Right renal pelvis (tissue), 4 donors: ENCODE results near the gene THAP6. TPM values are rescaled to one million over a fixed set of nuclear protein-coding genes. Genes with fewer than 3 reads are reported as not detected.
"Not testable (repeated sequence)": the region's sequence is repeated elsewhere in the genome, so short reads cannot be mapped to it uniquely, and the experiment has no call there.

ENCODE experiments used
- DNase-seq, 4 donors: peaks; one replicate each; pipeline ENCODE4 v3.0.0-alpha.2; 2013; ENCODE audit warnings: low read depth in 4 of 4, low spot score in 3 of 4, missing footprints in 1 of 4
- polyA plus RNA-seq, 4 donors: library from polyadenylated mRNA; unstranded; fragments of 120-200 nt; gene quantifications; one replicate each; pipeline ENCODE4 v1.2.1, GENCODE V29; 2013; ENCODE audit not compliant: insufficient read length in 4 of 4

Gene THAP6
- polyA plus RNA-seq, 4 donors, result 18.4 to 25.9 (median 22.0) TPM

DNA sequence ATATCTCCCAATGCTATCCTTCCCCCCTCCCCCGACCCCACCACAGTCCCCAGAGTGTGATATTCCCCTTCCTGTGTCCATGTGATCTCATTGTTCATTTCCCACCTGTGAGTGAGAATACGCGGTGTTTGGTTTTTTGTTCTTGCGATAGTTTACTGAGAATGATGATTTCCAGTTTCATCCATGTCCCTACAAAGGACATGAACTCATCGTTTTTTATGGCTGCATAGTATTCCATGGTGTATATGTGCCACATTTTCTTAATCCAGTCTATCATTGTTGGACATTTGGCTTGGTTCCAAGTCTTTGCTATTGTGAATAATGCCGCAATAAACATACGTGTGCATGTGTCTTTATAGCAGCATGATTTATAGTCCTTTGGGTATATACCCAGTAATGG lies 5.2 kb downstream of the THAP6 start:
- DNase-seq, result not testable (repeated sequence)

DNA sequence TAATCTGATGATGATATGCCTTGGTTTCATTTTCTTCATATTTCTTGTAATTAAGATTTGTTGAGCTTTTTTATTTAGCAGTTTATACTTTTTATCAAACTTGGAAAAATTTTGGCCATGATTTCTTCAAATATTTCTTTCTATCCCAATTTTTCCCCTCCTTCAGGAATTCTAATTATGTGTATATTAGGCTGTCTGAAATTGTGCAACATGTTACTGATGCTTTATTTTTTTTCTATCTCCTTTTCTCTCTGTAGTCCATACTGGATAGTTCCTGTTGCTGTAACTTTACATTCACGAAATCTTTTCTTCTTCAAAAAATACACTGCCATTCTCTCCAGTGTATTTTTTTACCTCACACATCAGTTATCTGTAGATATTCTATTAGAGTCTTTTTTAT lies 10.8 kb downstream of the THAP6 start:
- DNase-seq, result no peak

DNA sequence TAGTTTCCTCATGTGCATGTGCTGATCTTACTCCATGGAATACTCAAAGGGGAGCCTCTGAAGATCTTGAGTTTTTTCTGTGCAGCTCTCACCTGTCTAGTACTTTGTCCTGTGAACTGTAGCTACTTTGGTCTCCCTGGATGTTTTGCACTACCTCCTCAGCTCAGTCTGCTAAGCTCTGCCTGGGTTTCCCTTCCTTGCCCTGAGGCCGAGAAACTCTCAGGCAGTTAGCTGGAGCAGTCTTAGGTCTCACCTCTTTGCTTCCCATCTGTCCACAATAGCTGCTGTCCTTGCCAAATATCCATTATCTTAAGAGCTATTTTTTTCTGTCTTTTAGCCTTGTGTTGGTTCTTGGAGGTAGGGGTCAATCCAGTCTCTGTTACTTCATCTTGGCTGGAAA lies 11.6 kb downstream of the THAP6 start:
- DNase-seq, result no peak

DNA sequence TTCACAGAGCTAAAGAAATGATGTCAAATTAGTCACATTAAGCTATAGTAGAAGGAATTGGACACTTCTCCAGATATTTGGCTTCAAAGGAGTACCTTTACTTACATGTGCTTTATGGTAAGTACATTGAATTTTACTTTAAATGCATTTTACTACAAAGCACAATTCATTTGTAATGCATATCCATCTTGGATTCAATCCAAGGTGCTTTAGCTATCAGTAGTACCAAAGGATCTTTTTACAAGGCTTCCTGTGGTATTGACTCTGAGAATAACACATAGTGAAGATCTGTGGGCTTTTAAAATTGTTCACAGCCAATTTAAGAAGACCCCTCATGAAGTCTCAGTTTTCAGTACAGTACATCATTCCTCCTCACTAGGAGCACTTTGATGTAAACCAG lies 13.2 kb downstream of the THAP6 start:
- DNase-seq, result no peak

DNA sequence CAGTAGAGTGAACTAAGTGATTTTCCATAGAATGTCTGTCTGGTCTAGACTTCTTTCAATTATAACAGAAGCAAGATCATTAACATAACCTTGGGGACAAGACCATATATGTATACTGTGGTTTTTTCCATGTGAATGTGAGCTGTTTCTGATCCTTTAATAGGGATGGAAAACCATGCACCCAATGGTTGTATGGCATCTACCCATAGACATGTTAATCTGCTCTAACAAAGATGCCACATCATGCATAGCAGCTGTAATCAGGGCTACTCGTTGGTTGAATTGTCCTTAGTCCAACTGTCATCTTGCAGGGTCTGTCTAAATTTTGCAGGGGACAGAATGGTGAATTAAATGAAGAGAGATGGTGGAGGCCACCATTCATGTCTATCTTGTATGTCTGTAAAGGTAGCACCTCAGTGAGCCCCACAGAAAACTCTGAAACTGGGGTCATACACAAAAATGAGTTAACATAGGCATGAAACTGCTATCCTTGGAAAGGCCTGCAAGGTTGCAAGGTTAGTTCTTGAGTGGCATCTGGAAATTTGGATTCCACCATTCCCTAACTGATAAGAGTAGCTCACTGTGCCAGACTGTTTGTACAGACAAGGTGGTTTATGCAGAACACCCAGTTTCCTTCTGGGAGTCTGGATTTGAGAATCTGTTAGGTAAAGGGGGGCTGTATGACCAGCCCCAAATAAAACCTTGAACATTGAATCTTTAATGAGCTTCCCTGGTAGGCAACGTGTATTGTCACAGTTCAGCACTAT lies 16.5 kb downstream of the THAP6 start:
- DNase-seq, result no peak

DNA sequence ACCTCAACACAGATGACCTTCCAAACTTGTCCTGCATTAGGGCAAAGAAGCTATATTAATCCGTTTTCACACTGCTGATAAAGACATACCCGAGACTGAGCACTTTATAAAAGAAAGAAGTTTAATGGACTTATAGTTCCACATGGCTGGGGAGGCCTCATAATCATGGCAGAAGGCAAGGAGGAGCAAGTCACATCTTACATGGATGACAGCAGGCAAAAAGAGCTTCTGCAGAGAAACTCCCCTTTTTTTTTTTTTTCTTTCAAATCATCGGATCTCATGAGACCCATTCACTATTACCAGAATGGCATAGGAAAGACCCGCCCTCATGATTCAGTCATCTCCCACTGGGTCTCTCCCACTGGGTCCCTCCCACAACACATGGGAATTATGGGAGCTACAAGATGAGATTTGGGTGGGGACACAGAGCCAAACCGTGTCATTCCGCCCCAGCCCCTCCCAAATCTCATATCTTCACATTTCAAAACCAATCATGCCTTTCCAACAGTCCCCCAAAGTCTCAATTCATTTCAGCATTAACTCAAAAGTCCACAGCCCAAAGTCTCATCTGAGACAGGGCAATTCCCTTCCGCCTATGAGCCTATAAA lies 17.4 kb downstream of the THAP6 start:
- DNase-seq, result not testable (repeated sequence)

DNA sequence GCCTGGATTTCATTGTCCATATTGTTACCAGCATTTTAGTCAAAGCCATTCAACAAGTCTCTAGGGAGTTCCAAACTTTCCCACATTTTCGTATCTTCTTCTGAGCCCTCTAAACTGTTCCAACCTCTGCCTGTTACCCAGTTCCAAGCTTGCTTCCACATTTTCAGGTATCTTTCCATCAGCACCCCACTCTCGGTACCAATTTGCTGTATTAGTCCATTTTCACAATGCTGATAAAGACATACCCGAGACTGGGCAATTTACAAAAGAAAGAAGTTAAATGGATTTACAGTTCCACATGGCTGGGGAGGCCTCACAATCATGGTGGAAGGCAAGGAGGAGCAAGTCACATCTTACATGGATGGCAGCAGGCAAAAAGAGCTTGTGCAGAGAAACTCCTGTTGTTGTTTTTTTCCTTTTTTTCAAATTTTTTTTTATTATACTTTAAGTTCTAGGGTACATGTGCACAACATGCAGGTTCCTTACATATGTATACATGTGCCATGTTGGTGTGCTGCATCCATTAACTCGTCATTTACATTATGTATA lies 19.1 kb downstream of the THAP6 start:
- not testable (repeated sequence) for DNase-seq

DNA sequence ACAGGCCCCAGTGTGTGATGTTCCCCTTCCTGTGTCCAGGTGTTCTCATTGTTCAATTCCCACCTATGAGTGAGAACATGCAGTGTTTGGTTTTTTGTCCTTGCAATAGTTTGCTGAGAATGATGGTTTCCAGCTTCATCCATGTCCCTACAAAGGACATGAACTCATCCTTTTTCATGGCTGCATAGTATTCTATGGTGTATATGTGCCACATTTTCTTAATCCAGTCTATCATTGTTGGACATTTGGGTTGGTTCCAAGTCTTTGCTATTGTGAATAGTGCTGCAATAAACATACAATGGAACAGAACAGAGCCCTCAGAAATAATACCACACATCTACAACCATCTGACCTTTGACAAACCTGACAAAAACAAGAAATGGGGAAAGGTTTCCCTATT lies 19.7 kb downstream of the THAP6 start:
- DNase-seq, result not testable (repeated sequence)

DNA sequence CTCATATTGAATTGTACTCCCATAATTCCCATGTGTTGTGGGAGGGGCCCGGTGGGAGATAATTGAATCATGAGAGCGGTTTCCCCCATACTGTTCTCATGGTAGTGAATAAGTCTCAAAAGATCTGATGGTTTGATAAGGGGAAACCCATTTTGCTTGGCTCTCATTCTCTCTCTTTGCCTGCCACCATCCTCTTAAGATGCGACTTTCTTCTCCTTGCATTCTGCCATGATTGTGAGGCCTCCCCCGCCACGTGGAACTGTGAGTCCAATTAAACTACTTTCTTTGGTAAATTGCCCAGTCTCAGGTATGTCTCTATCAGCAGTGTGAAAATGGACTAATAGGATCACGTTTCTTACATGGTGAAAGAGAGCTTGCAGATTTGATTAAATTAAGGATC lies 23.0 kb downstream of the THAP6 start:
- not testable (repeated sequence) for DNase-seq

DNA sequence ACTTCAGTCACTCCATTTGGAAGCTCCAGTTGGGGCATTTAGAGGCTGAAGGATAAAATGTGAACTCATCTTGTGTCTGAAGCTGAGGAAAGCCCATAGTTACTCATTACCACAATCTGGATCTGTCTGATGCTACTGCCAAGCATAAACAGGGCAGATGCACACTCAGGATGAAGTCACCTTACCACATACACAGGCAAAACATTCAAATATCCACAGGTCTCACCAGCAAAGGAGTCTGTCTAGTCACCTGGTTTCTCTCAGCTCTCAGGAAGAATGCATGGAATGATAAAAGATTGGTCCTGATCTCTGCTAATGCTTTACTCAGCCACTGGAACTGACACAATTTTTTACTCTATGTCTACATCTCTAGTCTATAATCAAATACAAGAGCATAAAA lies 28.6 kb downstream of the THAP6 start:
- DNase-seq, result no peak

DNA sequence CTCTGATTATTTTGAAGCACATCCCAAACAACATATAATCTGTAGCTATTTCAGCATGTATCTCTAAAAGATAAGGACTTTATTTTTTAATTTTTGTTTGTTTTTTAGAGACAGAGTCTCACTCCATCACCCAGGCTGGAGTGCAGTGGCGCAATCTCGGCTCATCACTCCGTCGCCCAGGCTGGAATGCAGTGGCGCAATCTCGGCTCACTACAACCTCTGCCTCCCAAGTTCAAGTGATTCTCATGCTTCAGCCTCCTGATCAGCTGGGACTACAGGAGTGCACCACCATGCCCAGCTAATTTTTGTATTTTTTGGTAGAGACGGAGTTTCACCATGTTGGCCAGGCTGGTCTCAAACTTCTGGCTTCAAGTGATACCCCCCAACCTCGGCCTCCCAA lies 29.9 kb downstream of the THAP6 start:
- not testable (repeated sequence) for DNase-seq

DNA sequence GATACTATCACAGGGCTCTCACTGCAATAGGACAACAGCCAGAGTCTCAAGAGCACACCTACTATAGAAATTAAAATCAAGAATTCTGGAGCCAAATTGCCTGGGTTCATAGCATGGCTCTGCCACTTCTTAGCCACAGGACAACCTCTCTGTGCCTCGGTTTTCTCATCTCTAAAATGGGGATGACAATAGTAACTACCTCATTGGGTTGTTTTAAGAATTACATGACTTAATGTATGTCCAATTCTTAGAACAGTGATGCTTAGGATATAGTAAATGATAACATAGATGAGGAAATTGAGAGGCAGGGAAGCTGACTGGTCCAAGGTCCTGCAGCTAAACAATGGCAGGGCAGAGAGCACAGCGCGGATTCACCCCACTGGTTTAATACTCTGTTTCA lies 30.6 kb downstream of the THAP6 start:
- DNase-seq, result no peak

DNA sequence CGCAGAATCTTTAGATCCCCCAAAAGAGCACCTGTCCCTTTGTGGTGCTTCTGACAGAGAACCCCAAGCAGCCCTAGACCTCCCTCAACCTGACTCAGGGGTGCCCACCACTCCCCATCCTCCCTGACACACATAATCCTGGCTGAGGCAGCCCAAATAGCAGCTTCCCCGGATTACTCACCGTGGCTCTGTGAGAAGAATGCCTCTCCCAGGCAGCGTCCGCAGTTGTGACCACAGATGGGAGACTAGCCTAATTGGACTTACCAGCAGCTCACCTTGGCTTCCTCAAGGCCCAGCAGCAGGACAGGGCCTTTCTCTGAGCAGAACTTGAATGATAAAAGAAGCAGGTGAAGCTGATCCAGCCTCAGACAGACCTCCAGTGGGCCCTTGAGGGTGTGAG lies 31.3 kb downstream of the THAP6 start:
- DNase-seq, result no peak

DNA sequence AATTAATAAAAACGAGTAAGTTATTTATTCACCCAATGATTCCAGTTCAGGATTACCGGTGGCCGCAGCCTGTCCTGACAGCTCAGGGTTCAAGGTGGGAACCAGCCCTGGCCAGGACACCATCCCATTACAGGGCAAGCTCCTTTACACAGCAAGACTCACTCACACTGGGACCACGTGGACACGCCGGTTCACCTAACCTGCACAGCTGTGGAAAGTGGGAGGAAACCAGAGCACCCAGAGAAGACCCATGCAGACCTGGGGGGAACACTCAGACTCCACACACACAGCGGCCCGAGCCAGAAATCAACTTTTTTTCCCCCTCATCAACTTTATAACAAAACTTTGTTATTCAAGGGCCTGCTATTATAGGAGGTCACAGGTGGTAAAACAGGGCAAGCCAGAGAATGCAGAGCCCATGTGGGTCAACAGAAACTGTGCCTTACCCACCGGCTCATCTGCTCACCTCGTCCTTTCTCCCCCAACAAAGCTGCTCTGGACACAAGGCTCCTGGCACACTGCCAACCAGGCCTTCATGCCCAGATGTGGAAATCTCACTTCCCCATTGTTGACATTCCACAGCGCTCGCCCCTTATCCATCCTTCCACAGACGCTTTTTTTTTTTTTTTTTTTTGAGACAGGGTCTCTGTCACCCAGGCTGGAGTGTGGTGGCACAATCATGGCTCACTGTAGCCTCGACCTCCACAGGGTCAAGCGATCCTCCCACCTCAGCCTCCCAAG lies 33.5 kb downstream of the THAP6 start:
- no peak for DNase-seq

DNA sequence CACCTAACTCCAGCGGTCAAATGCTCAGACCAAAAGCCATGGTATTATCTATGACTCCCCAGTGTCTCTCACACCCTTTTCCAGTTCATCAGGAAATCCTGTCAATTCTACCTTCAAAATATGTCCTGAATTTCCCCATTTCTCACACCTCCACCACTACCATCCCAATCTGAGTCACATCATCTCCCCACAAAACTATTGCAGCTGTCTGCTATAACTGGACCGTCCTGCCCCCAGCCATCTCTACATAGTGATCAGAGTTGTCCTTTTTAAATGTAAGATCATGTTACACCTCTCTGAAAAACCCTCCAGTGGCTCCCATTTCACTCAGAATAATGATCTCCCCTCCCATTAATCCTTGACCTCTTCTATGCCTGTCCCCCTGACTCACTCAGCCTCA lies 34.7 kb downstream of the THAP6 start:
- no peak for DNase-seq

DNA sequence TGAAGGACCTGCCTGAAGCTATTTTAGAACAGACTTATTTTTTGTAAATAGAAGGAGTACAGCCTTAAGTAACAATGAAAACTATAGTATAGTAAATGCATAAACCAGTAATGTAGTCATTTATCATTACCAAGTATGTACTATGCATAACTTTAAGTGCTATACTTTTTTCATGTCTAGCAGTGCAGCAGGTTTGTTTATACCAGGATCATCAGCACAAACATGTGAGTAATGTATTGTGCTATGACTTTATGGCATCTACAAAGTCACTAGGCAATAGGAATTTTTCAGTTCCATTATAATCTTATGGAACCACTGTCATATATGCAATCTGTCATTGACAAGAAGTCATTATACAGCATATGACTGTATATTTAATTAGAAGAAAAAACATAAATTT lies 38.2 kb downstream of the THAP6 start:
- no peak for DNase-seq

DNA sequence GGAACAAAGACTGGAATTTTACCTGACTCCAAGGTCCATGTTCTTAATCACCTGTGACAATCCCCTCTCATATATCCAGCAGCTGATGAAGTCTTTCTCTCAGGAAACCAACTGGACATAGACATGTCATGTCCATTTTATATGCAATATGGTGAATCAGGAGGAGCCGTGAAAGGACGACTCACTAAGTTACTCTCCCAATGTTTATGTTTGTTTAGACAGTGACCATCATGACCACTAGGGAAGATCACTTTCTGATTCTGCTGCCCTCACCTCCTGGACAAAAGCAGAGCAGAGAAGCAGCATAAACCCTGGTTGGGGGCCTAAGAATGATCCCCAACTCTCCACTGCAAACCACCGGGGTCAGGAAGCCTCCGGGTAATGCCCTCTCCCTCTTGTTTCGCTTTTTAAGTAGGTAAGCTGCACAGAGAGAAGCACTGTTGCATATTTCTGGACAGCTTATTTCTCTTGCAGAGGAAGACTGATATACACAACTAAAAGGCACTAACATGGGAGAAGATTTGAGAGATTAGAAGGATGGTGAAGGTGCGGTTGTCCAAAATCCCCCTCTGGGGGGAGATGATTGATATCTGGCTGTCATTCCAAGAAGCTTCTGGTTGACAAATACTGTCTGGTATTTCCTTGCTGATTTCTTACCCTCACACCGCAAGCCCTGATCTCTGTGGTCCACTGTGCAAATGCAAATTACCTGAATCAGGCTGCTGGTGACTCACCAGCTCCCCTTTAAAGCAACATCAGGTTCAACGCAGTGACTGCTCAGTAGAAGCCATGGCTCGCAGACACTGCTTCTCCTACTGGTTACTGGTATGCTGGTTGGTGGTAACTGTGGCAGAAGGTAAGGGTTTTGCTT lies 41.3 kb downstream of the THAP6 start, which contains the start of gene ODAPH:
Gene ODAPH, plus strand, starts transcription at position 773 of the 871 bp plus-strand sequence. Its CDS starts 17 bp downstream, at position 790.
- no peak for DNase-seq

DNA sequence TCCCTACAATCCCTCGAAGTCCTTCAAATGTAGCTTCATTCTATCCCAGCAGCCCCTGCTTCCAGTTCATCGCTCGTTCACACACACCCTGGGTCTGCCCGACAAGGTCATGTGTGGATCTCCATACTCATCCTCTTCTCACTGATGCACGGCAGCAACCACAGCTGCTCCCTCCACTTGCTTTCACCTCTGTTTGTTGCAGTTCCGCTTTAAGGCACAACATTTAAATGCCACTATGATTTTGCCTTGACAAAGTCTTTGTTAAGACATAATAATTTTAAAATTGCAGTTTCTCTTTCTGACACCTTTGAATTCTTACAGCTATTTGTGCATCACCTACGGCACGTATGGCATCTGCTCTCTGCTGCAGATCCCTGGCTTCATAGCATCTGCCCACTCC lies 43.4 kb downstream of the THAP6 start:
- no peak for DNase-seq

DNA sequence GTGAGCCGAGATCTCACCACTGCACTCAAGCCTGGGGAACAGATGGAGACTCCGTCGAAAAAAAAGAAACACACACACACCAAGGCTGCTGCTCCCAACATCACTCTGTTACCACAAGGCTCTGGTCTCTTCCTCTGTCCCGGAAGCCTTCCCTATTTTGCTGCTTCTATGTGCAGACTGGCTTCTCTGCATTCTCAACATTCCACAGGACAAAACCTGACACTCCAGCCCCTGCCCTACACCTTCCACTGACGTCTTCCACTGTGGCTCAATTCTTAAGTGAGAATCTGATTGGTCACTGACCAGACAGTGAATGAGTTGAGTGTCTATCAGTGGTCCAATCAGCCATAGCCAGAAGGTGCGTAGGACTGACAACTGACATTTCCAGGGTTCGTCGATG lies 47.5 kb downstream of the THAP6 start:
- DNase-seq, result no peak

DNA sequence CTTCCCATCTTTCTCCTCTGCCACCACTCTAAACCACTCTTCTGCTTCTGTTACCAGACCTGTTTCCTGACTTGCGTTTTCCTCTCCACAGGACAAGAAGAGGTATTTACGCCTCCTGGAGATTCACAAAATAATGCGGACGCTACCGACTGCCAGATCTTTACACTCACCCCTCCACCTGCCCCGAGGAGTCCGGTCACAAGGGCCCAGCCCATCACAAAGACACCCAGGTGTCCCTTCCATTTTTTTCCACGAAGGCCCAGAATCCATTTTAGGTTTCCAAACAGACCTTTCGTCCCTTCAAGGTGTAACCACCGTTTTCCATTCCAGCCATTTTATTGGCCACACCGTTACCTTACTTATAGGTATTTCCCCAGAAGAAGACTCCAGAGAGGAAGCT lies 49.8 kb downstream of the THAP6 start:
- DNase-seq, result no peak
